ENCODE measurements around the gene ANKRD11.

DNA sequence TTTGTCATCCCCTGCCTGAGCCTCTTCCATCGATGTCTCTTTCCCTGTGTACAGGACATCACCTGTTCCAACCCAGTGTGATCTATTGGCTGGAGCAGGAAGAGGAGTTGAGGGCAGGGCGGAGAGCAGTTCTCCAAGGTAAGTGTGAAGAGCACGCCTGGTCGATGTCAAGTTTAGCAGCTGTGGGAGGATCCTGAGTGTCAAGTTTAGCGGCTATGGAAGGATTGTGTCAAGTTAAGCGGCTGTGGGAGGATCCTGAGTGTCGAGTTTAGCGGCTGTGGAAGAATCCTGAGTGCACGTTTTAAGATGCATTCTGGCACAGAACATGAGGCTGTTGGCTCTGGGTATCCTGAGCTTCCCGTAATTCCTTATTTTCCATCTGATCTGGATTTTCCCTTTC is 265.7 kb downstream of the ANKRD11 start:
- TF ChIP-seq, protein P1, sequence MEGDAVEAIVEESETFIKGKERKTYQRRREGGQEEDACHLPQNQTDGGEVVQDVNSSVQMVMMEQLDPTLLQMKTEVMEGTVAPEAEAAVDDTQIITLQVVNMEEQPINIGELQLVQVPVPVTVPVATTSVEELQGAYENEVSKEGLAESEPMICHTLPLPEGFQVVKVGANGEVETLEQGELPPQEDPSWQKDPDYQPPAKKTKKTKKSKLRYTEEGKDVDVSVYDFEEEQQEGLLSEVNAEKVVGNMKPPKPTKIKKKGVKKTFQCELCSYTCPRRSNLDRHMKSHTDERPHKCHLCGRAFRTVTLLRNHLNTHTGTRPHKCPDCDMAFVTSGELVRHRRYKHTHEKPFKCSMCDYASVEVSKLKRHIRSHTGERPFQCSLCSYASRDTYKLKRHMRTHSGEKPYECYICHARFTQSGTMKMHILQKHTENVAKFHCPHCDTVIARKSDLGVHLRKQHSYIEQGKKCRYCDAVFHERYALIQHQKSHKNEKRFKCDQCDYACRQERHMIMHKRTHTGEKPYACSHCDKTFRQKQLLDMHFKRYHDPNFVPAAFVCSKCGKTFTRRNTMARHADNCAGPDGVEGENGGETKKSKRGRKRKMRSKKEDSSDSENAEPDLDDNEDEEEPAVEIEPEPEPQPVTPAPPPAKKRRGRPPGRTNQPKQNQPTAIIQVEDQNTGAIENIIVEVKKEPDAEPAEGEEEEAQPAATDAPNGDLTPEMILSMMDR (IDR thresholded peaks at IDR 0.05; ENCODE audit: insufficient read depth, low read length, poor library complexity, severe bottlenecking), result no peak
- no peak for TF ChIP-seq EZH2phosphoT487 (conservative IDR thresholded peaks at IDR 0.05; ENCODE audit: low read length)

All from SU-DHL-6 (cell line).